GM12801 (cell line): ENCODE measurements around the gene ALAS1.

ENCODE experiments used
- TF ChIP-seq, protein P1 (sequence below): IDR thresholded peaks from one replicate; pipeline ENCODE4 v1.5.1; 2011; ENCODE audit warnings: control low read depth; ENCODE audit not compliant: insufficient read length; ENCODE audit errors: extremely low read depth

ALAS1 gene

DNA sequence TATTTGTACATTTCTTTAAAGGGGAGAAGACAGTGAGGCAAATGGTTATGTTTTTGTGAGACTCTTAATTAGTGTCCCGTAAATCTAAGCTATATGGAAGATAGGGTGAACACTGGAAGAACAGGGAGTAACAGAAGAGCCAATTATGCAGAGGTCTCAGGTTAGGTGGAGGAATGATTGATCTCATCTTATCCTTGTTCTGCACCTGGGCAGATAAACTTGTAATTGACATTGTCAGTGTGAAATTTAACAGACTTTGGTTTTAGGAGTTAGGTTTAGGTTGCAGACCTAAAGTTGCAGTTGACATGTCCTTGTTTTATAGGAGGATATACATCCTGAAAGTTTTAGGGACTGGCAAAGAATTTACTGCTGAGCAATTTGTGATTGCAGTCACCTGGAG is 44.1 kb downstream of the ALAS1 start:
- TF ChIP-seq, protein P1, sequence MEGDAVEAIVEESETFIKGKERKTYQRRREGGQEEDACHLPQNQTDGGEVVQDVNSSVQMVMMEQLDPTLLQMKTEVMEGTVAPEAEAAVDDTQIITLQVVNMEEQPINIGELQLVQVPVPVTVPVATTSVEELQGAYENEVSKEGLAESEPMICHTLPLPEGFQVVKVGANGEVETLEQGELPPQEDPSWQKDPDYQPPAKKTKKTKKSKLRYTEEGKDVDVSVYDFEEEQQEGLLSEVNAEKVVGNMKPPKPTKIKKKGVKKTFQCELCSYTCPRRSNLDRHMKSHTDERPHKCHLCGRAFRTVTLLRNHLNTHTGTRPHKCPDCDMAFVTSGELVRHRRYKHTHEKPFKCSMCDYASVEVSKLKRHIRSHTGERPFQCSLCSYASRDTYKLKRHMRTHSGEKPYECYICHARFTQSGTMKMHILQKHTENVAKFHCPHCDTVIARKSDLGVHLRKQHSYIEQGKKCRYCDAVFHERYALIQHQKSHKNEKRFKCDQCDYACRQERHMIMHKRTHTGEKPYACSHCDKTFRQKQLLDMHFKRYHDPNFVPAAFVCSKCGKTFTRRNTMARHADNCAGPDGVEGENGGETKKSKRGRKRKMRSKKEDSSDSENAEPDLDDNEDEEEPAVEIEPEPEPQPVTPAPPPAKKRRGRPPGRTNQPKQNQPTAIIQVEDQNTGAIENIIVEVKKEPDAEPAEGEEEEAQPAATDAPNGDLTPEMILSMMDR: no peak

DNA sequence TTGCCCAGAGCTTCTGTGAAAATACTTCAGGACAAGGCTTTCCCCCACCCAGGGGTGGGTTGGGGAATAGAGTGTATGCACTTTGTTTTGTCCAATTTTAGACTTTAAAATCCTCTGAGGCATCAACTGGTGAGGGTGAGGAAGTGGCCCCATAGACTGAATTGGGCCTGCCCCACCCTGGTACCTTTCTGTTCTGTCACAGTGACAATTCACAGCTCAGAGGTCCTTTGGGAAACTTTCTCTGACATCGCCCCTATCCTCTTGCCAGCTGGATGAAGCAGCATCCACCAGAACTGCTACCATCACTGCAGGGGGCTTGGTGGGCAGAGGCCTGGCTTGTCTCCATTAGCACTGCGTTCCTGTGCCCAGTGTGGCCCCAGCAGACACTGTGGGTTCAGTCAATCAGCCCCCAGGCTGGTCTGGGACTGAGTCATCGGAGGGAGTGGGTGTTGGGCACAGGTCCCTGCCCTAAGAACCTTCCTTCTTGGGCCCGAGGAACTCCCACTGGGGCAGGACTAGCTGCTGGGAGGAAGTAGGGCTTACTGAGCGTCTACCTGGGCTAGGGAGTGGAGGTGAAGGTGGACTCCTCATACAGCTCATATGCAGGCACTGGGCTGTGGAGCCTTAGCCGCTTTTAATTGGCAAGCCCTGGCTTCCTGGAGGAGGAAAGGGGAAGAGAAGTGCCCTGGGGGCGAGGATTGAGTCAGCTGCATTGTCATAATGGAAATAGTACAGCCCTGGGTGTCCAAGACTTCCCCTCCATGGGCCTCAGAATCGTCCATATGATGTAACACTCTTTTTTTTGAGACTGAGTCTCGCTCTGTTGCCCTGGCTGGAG is 46.0 kb downstream of the ALAS1 start:
- TF ChIP-seq, protein P1: no peak

DNA sequence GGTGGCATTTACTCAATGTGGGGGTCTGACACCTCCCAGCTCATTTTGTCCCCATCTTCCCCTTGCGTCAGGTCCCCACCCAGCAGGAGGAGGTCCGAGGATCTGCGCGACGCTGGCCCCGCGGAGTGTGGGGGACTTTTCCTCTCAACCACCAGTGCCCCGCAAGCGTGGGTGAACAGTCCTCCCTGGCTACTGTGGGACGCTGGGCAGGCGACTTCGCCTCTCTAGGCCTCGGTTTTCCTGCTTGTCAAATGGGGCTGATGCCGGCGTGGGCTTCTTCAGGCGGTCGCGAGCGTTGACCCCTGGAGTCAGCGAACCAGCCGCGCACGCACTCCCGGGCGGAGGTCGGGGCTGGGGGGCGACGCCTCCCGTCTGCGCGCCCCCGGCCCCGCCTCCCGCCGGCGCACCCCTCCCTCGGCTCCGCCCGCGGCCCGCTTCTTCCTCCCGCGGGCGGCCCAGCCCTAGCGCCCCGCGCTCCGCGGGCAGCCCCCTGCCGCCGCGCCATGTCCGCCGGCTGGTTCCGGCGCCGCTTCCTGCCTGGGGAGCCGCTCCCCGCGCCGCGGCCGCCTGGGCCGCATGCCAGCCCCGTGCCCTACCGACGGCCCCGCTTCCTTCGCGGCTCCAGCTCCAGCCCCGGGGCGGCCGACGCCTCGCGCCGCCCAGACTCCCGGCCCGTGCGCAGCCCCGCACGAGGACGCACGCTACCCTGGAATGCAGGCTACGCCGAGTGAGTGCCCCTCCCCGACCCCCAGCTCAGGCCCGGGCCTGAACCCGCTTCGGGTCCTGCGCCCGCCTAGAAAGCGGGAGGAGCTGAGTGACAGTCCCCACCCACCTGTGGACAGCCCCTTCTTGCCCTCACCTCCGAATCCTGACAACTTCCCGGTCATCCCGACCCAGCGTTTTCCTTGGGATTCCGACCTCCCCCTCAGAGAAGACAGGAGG is 47.6 kb downstream of the ALAS1 start, which contains the start of gene PPM1M:
Gene PPM1M (plus strand): TSS at position 438 of the 942 bp plus-strand sequence. CDS start 66 bp downstream, at position 504.
- TF ChIP-seq, protein P1: no peak

DNA sequence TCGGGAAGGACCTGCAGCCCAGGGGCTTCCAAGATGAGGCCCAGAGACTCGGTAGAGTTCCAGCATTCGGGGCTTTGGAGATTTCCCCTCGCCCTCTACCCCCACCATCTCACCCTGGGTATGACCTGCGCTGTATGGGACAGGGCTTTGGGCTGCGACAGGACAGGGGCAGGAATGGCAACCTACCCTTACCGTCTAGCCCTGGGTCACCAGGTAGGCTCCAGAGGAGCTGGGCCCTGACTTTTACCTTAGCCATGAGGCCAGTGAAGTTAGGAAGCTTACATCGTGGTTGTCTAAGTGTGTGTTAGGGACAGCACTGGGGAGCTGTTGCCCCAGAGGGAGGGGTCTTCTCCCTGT is 48.3 kb downstream of the ALAS1 start:
- TF ChIP-seq, protein P1: no peak

DNA sequence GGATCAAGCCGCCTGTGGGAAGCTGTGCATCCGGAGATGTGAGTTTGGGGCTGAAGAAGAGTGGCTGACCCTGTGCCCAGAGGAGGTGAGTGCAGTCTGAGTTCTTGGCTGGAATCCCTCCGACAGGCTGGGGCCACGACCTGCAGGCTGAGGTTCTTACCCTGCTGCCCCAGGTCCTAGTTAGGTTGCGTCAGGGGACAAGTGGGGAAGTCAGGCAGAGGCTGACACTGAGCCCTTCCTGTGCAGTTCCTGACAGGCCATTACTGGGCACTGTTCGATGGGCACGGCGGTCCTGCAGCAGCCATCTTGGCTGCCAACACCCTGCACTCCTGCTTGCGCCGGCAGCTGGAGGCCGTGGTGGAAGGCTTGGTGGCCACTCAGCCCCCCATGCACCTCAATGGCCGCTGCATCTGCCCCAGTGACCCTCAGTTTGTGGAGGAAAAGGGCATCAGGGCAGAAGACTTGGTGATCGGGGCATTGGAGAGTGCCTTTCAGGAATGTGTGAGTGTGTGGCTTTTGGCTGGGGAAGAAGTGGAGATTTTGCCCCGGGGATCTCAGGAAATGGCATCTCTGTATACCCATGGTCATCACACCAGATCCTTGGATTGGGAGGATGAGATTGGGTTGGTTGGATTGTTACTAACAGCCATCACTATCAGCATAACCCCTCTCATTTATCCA is 48.9 kb downstream of the ALAS1 start:
- TF ChIP-seq, protein P1: no peak

DNA sequence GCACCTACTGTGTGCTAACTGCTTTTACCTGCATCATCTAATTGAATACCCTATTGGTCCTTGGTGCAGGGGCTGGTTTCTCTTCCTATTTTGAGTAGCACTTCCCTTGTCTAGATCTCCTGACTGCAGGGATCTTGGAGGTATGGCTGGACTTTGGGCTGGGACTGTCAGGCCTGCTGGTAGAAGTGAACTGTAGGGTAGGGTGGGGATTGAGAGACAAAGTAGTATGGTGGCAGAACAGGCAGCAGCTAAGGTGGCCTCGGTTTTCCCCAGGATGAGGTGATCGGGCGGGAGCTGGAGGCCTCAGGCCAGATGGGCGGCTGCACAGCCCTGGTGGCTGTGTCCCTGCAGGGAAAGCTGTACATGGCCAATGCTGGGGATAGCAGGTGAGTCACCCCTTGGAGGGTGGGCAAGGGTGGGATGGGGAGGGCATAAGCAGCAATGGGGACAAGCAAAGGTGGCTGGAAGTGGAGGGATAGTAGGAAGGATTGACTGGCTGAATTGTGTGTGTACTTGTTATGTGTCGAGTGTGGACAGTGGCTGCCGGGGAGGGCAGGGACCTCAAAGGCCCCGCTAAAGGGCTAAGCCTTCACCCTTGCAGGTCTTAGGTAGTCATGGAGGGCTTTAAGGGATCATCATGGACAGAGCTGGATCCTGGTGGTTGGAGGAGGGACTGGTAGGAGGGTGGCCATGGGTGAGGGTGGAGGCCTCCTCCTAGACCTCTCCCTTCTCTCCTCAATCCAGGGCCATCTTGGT is 49.6 kb downstream of the ALAS1 start:
- TF ChIP-seq, protein P1: no peak
